ENCODE results near the gene KCNMB2. TPM values are rescaled to one million over a fixed set of nuclear protein-coding genes. Genes with fewer than 3 reads are reported as not detected.

The KCNMB2 gene
- total RNA-seq, 1 donor from 2014 or later: 0.56 TPM

DNA sequence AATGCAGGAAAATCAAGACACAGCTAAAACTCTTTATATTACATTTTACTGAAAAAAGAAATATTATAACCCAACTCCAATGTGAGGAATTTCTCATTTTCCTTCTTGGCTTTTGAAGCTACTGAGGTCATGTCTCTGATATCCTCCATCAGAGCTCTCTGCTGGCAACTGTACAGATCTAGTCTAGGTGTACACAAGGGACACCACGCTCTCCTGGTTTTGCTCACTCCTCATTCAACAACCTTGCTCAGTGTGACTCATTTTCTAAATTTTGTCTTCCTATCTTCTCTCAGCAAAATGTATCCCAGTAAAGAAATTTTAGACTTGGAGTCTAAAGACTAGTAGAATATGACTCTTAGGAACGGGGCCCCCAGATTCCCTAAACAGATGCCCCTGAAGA is 144.3 kb downstream of the KCNMB2 start:
- ATAC-seq (no peak), DNase-seq (no peak)
- H3K4me3 ChIP-seq: no peak overlapping the region
- no peaks in the 10 kb centered on the region for H3K36me3 ChIP-seq
- TF ChIP-seq, protein P1, sequence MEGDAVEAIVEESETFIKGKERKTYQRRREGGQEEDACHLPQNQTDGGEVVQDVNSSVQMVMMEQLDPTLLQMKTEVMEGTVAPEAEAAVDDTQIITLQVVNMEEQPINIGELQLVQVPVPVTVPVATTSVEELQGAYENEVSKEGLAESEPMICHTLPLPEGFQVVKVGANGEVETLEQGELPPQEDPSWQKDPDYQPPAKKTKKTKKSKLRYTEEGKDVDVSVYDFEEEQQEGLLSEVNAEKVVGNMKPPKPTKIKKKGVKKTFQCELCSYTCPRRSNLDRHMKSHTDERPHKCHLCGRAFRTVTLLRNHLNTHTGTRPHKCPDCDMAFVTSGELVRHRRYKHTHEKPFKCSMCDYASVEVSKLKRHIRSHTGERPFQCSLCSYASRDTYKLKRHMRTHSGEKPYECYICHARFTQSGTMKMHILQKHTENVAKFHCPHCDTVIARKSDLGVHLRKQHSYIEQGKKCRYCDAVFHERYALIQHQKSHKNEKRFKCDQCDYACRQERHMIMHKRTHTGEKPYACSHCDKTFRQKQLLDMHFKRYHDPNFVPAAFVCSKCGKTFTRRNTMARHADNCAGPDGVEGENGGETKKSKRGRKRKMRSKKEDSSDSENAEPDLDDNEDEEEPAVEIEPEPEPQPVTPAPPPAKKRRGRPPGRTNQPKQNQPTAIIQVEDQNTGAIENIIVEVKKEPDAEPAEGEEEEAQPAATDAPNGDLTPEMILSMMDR (IDR thresholded peaks at IDR 0.05): no peak
- intact Hi-C loops (cut with DNase I): no loop called here
- peaks cover 5% of the 10 kb centered on the region for H3K9me3 ChIP-seq
- H3K27me3 ChIP-seq (ENCODE audit: low read depth): no peaks in the 10 kb centered on the region
- H3K4me1 ChIP-seq: no peaks in the 10 kb centered on the region
- no peak overlapping the region for H3K27ac ChIP-seq

DNA sequence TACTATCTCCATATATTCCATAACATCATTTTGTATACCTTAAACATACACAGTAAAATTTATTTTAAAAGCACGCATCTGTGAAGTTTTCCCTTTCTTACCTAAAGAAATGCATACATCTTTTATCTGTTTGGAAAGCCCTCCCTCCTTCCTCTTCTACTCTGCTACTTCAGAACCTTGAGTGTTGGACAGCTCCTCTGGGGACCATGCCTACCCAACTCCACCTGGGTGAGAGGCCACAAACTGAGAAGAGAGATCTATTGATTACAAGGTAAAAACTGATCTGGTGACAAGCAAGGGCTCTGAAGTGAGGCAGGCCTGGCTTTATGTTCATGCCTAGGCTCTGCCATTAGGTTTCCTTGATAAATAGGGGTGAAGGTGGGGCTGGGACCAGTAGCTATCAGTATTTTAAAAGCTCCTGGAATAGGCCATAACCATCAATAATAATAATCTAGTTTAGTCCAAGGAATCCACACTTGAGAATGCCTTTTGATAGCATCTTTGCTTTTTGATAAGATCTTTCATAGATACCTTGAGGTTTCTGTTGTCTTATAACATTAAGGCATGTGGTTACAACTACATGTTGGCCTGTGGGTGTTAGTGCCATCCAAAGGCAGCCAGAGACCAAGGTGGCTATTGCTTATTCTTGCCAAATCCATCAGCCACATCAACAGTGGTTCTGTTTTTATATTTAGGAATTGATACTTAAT is 148.8 kb downstream of the KCNMB2 start:
- intact Hi-C loops (cut with DNase I): no loop called here
- TF ChIP-seq, protein P1 (IDR thresholded peaks at IDR 0.05): no peak

DNA sequence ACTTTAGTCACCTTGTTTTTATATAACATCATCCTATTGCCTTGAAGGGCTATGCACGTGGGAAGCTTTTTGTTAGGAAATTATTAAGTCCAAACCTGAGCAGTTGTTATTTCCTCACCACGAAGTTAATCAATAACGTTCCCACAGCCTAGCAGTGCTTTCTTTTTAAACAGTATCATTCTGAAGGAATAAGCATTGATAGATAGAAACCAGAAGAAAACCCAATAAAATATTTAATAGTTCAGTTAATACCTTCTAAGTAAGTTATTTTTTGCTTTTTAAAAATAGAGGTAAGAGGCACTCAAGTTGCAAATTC is 149.3 kb downstream of the KCNMB2 start:
- no peak for DNase-seq
- H3K4me3 ChIP-seq: no peak overlapping the region
- peaks cover 5% of the 10 kb centered on the region for H3K9me3 ChIP-seq
- H3K4me1 ChIP-seq: no peaks in the 10 kb centered on the region
- intact Hi-C loops (cut with DNase I): no loop called here
- TF ChIP-seq, protein P1 (IDR thresholded peaks at IDR 0.05): no peak
- no peaks in the 10 kb centered on the region for H3K36me3 ChIP-seq
- no peak for ATAC-seq
- H3K27me3 ChIP-seq (ENCODE audit: low read depth): no peaks in the 10 kb centered on the region
- H3K27ac ChIP-seq: no peak overlapping the region

More for the DNA sequence above, 148.8 kb downstream of the KCNMB2 start:
- DNase-seq (no peak), ATAC-seq (no peak)
- Histone ChIP-seq H3K27ac (no peak overlapping the region), H3K36me3 (no peaks in the 10 kb centered on the region), H3K4me1 (no peaks in the 10 kb centered on the region), H3K27me3 (ENCODE audit: low read depth) (no peaks in the 10 kb centered on the region), H3K9me3 (peaks cover 5% of the 10 kb centered on the region), H3K4me3 (no peak overlapping the region)

DNA sequence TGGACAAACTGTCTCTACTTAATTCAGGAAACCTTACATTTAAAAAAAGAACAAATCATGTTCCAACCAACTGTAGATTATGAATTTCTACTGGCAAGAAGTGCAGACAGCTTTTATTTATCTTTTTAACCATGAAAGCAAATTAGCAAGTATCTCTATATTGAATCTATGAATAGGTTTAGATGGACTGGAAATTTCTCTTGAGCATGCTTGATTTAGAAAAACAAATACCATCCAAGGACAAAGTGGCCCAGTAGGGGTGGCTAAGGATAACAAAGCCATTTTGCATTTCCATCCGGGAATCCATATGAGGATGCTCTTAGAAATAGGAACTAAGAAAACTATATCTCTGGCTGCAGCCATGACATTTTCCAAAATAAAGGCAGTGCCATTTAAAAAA is 150.6 kb downstream of the KCNMB2 start:
- no peak overlapping the region for H3K27ac ChIP-seq
- intact Hi-C loops (cut with DNase I): no loop called here
- H3K27me3 ChIP-seq (ENCODE audit: low read depth): no peaks in the 10 kb centered on the region
- H3K36me3 ChIP-seq: no peaks in the 10 kb centered on the region
- TF ChIP-seq, protein P1 (IDR thresholded peaks at IDR 0.05): no peak
- no peaks in the 10 kb centered on the region for H3K4me1 ChIP-seq
- DNase-seq (no peak), ATAC-seq (no peak)
- peaks cover 5% of the 10 kb centered on the region for H3K9me3 ChIP-seq
- H3K4me3 ChIP-seq: no peak overlapping the region

DNA sequence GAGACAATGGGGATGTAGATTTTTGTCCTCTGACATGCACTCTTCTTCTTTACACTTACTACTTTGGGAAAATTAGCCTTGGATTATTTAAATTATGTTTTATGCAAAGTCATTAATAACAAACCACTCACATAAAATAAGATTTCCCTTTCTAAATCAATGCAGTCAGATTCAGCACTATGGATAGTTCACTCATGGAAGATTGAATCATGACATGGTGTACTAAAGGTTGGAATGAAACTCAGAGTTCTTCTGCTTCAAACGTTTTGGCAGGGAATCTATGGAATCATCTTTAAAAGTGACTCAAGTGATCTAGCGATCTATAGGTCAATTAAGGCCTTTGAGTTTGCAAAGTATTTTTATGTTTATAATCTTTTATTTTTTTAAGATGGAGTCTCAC is 154.3 kb downstream of the KCNMB2 start:
- TF ChIP-seq, protein P1 (IDR thresholded peaks at IDR 0.05): no peak

More for the DNA sequence above, 154.3 kb downstream of the KCNMB2 start:
- no peak for ATAC-seq
- no peak overlapping the region for H3K27ac ChIP-seq
- peaks cover 4% of the 10 kb centered on the region for H3K9me3 ChIP-seq
- no peaks in the 10 kb centered on the region for H3K27me3 ChIP-seq (ENCODE audit: low read depth)
- no peaks in the 10 kb centered on the region for H3K36me3 ChIP-seq
- DNase-seq: no peak
- no peak overlapping the region for H3K4me3 ChIP-seq
- no peaks in the 10 kb centered on the region for H3K4me1 ChIP-seq
- intact Hi-C loops (cut with DNase I): no loop called here

Data from lower lobe of right lung (tissue), 2 donors.